K562 (cell line): Measurements from ENCODE around the gene CYBRD1. TPM values are rescaled to one million over a fixed set of nuclear protein-coding genes. Genes with fewer than 3 reads are reported as not detected.

Source experiments
- AFF1 ChIP-seq, 2 experiments: fragments of 450-650 bp; IDR thresholded peaks; 2 replicates each; pipeline ENCODE4 v1.6.1; 2018; ENCODE audit warnings: mild to moderate bottlenecking in 2 of 2, low read depth in 1 of 2; ENCODE audit not compliant: partially characterized antibody in 2 of 2
- BRD9 ChIP-seq: fragments of 450-650 bp; IDR thresholded peaks from 2 replicates; pipeline ENCODE4 v1.6.1; 2018; ENCODE audit warnings: low read depth; ENCODE audit not compliant: partially characterized antibody
- CLOCK ChIP-seq: fragments of 250-450 bp; sonication (Bioruptor Pico); IDR thresholded peaks from 2 replicates; pipeline ENCODE4 v1.4.0; 2020; ENCODE audit warnings: mild to moderate bottlenecking, moderate library complexity, borderline replicate concordance
- ELF2 ChIP-seq: fragments of 250-450 bp; sonication (Bioruptor Pico); IDR thresholded peaks from 2 replicates; pipeline ENCODE4 v1.5.0; 2021; ENCODE audit warnings: mild to moderate bottlenecking
- FOXK2 ChIP-seq, 2 experiments: fragments of 450-650 bp; IDR thresholded peaks in 1 of 2; conservative IDR thresholded peaks in 1 of 2; 2 replicates each; pipeline ENCODE4 v1.6.1; 2016; ENCODE audit warnings: low read depth in 2 of 2, mild to moderate bottlenecking in 1 of 2
- JUND ChIP-seq, 2 experiments: IDR thresholded peaks; 2 replicates in 1 of 2; 3 replicates in 1 of 2; pipeline ENCODE4 v1.6.1; 2011; ENCODE audit warnings: borderline replicate concordance in 2 of 2, low read depth in 2 of 2, low read length in 2 of 2, improper control_type of control experiment in 1 of 2, missing biosample characterization in 1 of 2, missing genetic modification characterization in 1 of 2, missing genetic modification reagents in 1 of 2
- LCOR ChIP-seq: sonication (generic); formaldehyde crosslinking; IDR thresholded peaks from 2 replicates; pipeline ENCODE4 v1.8.0; 2022; ENCODE audit warnings: mild to moderate bottlenecking, missing genetic modification reagents
- NFIX ChIP-seq: fragments of 250-450 bp; sonication (Bioruptor Pico); IDR thresholded peaks from 2 replicates; pipeline ENCODE4 v1.4.0; 2020; ENCODE audit warnings: low read depth, mild to moderate bottlenecking, moderate library complexity
- NR2C2 ChIP-seq, 2 experiments: fragments of 200-800 bp in 1 of 2; sonication (Bioruptor generic) in 1 of 2; sonication (generic) in 1 of 2; formaldehyde crosslinking in 1 of 2; IDR thresholded peaks; 2 replicates each; pipeline versions ENCODE4 v1.6.1 to v1.8.0; 2016 to 2022; ENCODE audit warnings: mild to moderate bottlenecking in 1 of 2, missing compliant biosample characterization in 1 of 2, missing genetic modification characterization in 1 of 2, missing genetic modification reagents in 1 of 2
- PPARD ChIP-seq: fragments of 250-450 bp; sonication (Bioruptor Pico); IDR thresholded peaks from 2 replicates; pipeline ENCODE4 v1.8.0; 2022; ENCODE audit warnings: inconsistent platforms, mild to moderate bottlenecking, moderate library complexity
- SIRT6 ChIP-seq: IDR thresholded peaks from one replicate; pipeline ENCODE4 v1.6.1; 2012; ENCODE audit warnings: low read depth, mild to moderate bottlenecking, control low read depth, inconsistent platforms, low read length, moderate library complexity
- SRSF3 ChIP-seq: fragments of 200-400 bp; formaldehyde crosslinking; IDR thresholded peaks from 2 replicates; pipeline ENCODE4 v1.6.1; 2016; ENCODE audit warnings: mild to moderate bottlenecking, low read length, moderate library complexity; ENCODE audit not compliant: insufficient read depth
- TAF9B ChIP-seq: fragments of 450-650 bp; IDR thresholded peaks from 2 replicates; pipeline ENCODE4 v1.6.1; 2018; ENCODE audit warnings: mild to moderate bottlenecking; ENCODE audit not compliant: partially characterized antibody
- ZNF280A ChIP-seq: fragments of 450-650 bp; IDR thresholded peaks from 2 replicates; pipeline ENCODE4 v1.6.1; 2018; ENCODE audit warnings: mild to moderate bottlenecking, low read depth; ENCODE audit not compliant: partially characterized antibody
- ZNF431 ChIP-seq: sonication (generic); formaldehyde crosslinking; IDR thresholded peaks from 2 replicates; pipeline ENCODE4 v1.8.0; 2022; ENCODE audit warnings: mild to moderate bottlenecking, missing genetic modification reagents
- ZNF551 ChIP-seq: fragments of 250-450 bp; sonication (Bioruptor Pico); IDR thresholded peaks from 2 replicates; pipeline ENCODE4 v1.5.0; 2021; ENCODE audit warnings: mild to moderate bottlenecking, moderate library complexity
- ZNF764 ChIP-seq: fragments of 250-450 bp; sonication (Bioruptor Pico); IDR thresholded peaks from 2 replicates; pipeline ENCODE4 v1.4.0; 2020; ENCODE audit warnings: low read depth, mild to moderate bottlenecking, moderate library complexity
- polyA plus RNA-seq, 8 experiments: library from polyadenylated mRNA; depleted of rRNA in 4 of 8; stranded (reverse) in 5 of 8; unstranded in 3 of 8; fragments of >200 nt; fragmentation: Nextera tagmentation in 2 of 8; fragmentation: Illumina TruSeq in 1 of 8; extraction: Ambion mirVana in 2 of 8; extraction: Trizol in 1 of 8; gene quantifications; 2 replicates each; pipeline versions ENCODE4 v1.2.1 to v1.2.3, GENCODE V29; 2011 to 2014; ENCODE audit warnings: inconsistent platforms in 1 of 8, missing spikeins in 1 of 8
- total RNA-seq, 7 experiments: library from RNA; depleted of rRNA in 6 of 7; stranded (reverse); fragments of >200 nt in 6 of 7; fragmentation: Illumina TruSeq in 2 of 7; extraction: Trizol in 2 of 7; gene quantifications; 2 replicates each; pipeline versions ENCODE4 v1.2.1 to v1.2.3, GENCODE V29; 2011 to 2021; ENCODE audit warnings: low replicate concordance in 1 of 7

The CYBRD1 gene
- total and polyA plus RNA-seq, 9 of the 15 experiments (the other 6 are each of a cell fraction or from before 2014, with no cell fraction given) = 9.6 to 22.4 (median 15.6) TPM

- no peak for TF ChIP-seq AFF1 (IDR thresholded peaks at IDR 0.05; ENCODE audit: low read depth in 1 of 2, partially characterized antibody in 2 of 2)
- no peak for TF ChIP-seq SIRT6
- TF ChIP-seq CLOCK (CRISPR knock-in tag) = no peak
- no peak for TF ChIP-seq TAF9B
- TF ChIP-seq FOXK2 (conservative IDR thresholded peaks at IDR 0.05 in 1 of 2, IDR thresholded peaks at IDR 0.05 in 1 of 2; ENCODE audit: low read depth in 2 of 2) = peak; percentile 65 to 73; a peak in 3 of 4 replicates
- no peak for TF ChIP-seq ELF2 (CRISPR knock-in tag)
- peak; percentile 42 for TF ChIP-seq ZNF431 (CRISPR knock-in tag)
- no peak for TF ChIP-seq NFIX
- no peak for TF ChIP-seq ZNF551 (CRISPR knock-in tag)
- TF ChIP-seq PPARD = no peak
- peak; percentile 8; the same call in 1 of the 2 replicates for TF ChIP-seq JUND (IDR thresholded peaks at IDR 0.05; ENCODE audit: borderline replicate concordance, low read depth, low read length)
- no peak for TF ChIP-seq JUND (tag; IDR thresholded peaks at IDR 0.05; ENCODE audit: borderline replicate concordance, low read depth, low read length)
- TF ChIP-seq SRSF3 = no peak
- no peak for TF ChIP-seq NR2C2 (CRISPR knock-in tag; IDR thresholded peaks at IDR 0.05)
- no peak for TF ChIP-seq NR2C2 (tag; IDR thresholded peaks at IDR 0.05)
- TF ChIP-seq LCOR (CRISPR knock-in tag) = peak; percentile 51; the same call in 1 of the 2 replicates
- TF ChIP-seq ZNF280A = no peak
- no peak for TF ChIP-seq ZNF764 (CRISPR knock-in tag)
- TF ChIP-seq BRD9 = no peak
These were observed 1.1 kb downstream of the CYBRD1 start (continued) for GRCh38 chr2:171523088-171524017.
